ENCODE data around the gene CTBP1. TPM values are rescaled to one million over a fixed set of nuclear protein-coding genes. Genes with fewer than 3 reads are reported as not detected.

Gene CTBP1
- total and polyA plus RNA-seq, 7 donors = 109 to 165 (median 130) TPM

GRCh38 chr4:1168191-1169101 is 80.5 kb downstream of the CTBP1 start:
- no peaks in the 10 kb centered on the region for H3K9me3 ChIP-seq
- intact Hi-C loops (cut with DNase I) = loop anchor here (5.0 kb wide), 2 partner anchors 44 to 79 kb away; partner anchors contain the start of gene CTBP1 (in 2 of the 2)
- no peak overlapping the region for H3K4me3 ChIP-seq
- 59 to 83% (median 73%) methylated on average over 18 to 21 of the region's 21 CpGs for WGBS, 3 donors
- no peak for TF ChIP-seq CTCF (IDR thresholded peaks at IDR 0.05)
- no peak overlapping the region for H3K27ac ChIP-seq
- H3K4me1 ChIP-seq = peaks cover 17% of the 10 kb centered on the region
- H3K36me3 ChIP-seq (ENCODE audit: insufficient read depth in 1 of 2, low read depth in 1 of 2) = peaks cover 0 to 8% of the 10 kb centered on the region in 2 donors
- peaks cover 0 to 7% (median 0%) of the 10 kb centered on the region in 3 donors for H3K27me3 ChIP-seq (ENCODE audit: insufficient read depth in 3 of 3, low read length in 2 of 3)
- DNase-seq (peak in 1 of 2 donors; percentile 50), ATAC-seq (no peak)

- intact Hi-C loops (cut with DNase I) = loop anchor here (2.0 to 5.0 kb wide), 3 partner anchors 45 to 101 kb away; partner anchors contain the start of gene CTBP1 (in 2 of the 2)
- DNase-seq = peak; percentile 81 to 89
- no peaks in the 10 kb centered on the region for H3K9me3 ChIP-seq
- peak; percentile 90 for TF ChIP-seq CTCF (IDR thresholded peaks at IDR 0.05)
- H3K36me3 ChIP-seq (ENCODE audit: insufficient read depth in 1 of 2, low read depth in 1 of 2) = peaks cover 0 to 8% of the 10 kb centered on the region in 2 donors
- H3K4me3 ChIP-seq = peak overlapping the region; percentile 75
- 6 to 13% (median 8%) methylated on average over 47 to 51 of the region's 51 CpGs for WGBS, 3 donors
- peak; percentile 78 to 94 (median 88) for ATAC-seq
- H3K27ac ChIP-seq = no peak overlapping the region
- H3K4me1 ChIP-seq = peaks cover 9% of the 10 kb centered on the region
- peaks cover 0 to 7% (median 0%) of the 10 kb centered on the region in 3 donors for H3K27me3 ChIP-seq (ENCODE audit: insufficient read depth in 3 of 3, low read length in 2 of 3)
Measured at GRCh38 chr4:1167244-1167949, 81.5 kb downstream of the CTBP1 start.

GRCh38 chr4:1166509-1167243 is 82.3 kb downstream of the CTBP1 start:
- Histone ChIP-seq H3K36me3 (ENCODE audit: insufficient read depth in 1 of 2, low read depth in 1 of 2) (peaks cover 0 to 8% of the 10 kb centered on the region in 2 donors), H3K27me3 (ENCODE audit: insufficient read depth in 3 of 3, low read length in 2 of 3) (peaks cover 0 to 4% (median 0%) of the 10 kb centered on the region in 3 donors), H3K9me3 (no peaks in the 10 kb centered on the region), H3K27ac (no peak overlapping the region), H3K4me3 (peak overlapping the region; percentile 75), H3K4me1 (peaks cover 4% of the 10 kb centered on the region)
- intact Hi-C loops (cut with DNase I) = loop anchor here (2.0 to 5.0 kb wide), 3 partner anchors 46 to 102 kb away; partner anchors contain the start of gene CTBP1 (in 2 of the 2)
- WGBS, 3 donors = 57 to 66% (median 60%) methylated on average over 24 of the region's 24 CpGs
- DNase-seq (no peak), ATAC-seq (peak; percentile 5 to 7 (median 6))
- TF ChIP-seq CTCF (IDR thresholded peaks at IDR 0.05) = no peak

- peaks cover 0 to 4% of the 10 kb centered on the region in 2 donors for H3K36me3 ChIP-seq (ENCODE audit: insufficient read depth in 1 of 2, low read depth in 1 of 2)
- no peak overlapping the region for H3K4me3 ChIP-seq
- ATAC-seq = no peak
- H3K4me1 ChIP-seq = no peaks in the 10 kb centered on the region
- WGBS, 3 donors = 84 to 96% (median 90%) methylated on average over 13 of the region's 13 CpGs
- no peak overlapping the region for H3K27ac ChIP-seq
- intact Hi-C loops (cut with DNase I) = loop anchor here (5.0 kb wide), 2 partner anchors 47 to 82 kb away; partner anchors contain the start of gene CTBP1 (in 2 of the 2)
- TF ChIP-seq CTCF (IDR thresholded peaks at IDR 0.05) = no peak
- no peaks in the 10 kb centered on the region for H3K27me3 ChIP-seq (ENCODE audit: insufficient read depth in 3 of 3, low read length in 2 of 3)
- no peaks in the 10 kb centered on the region for H3K9me3 ChIP-seq
- DNase-seq = no peak
Measured at GRCh38 chr4:1164956-1165545, 83.9 kb downstream of the CTBP1 start.
